Measurements from ENCODE around the gene E2F1. TPM values are rescaled to one million over a fixed set of nuclear protein-coding genes. Genes with fewer than 3 reads are reported as not detected.
"Not testable (repeated sequence)": the region's sequence is repeated elsewhere in the genome, so short reads cannot be mapped to it uniquely, and the experiment has no call there.

Gene E2F1
- total RNA-seq, 4 donors from 2014 or later = 2.1 to 4.8 (median 3.1) TPM

GRCh38 chr20:33702861-33703260 lies 16.7 kb upstream of the E2F1 start:
- TF ChIP-seq CTCF (IDR thresholded peaks at IDR 0.05) = no peak
- no peak for TF ChIP-seq POLR2A (IDR thresholded peaks at IDR 0.05)
- WGBS, 2 donors = 56 to 66% methylated on average over 3 to 5 of the region's 5 CpGs
- Histone ChIP-seq H3K27me3 (no peaks in the 10 kb centered on the region), H3K4me1 (peaks cover 0 to 6% (median 0%) of the 10 kb centered on the region in 3 donors), H3K27ac (no peak overlapping the region), H3K36me3 (peaks cover 0 to 22% (median 0%) of the 10 kb centered on the region in 3 donors), H3K4me3 (no peak overlapping the region), H3K9me3 (no peaks in the 10 kb centered on the region)
- DNase-seq = no peak
- intact Hi-C loops (cut with DNase I) = no loop called here

- DNase-seq = no peak
- no peak for TF ChIP-seq POLR2A (IDR thresholded peaks at IDR 0.05)
- no peak for TF ChIP-seq CTCF (IDR thresholded peaks at IDR 0.05)
- Histone ChIP-seq H3K27me3 (no peaks in the 10 kb centered on the region), H3K4me3 (no peak overlapping the region), H3K9me3 (no peaks in the 10 kb centered on the region), H3K27ac (no peak overlapping the region), H3K4me1 (peaks cover 0 to 15% (median 0%) of the 10 kb centered on the region in 3 donors), H3K36me3 (peaks cover 0 to 12% (median 0%) of the 10 kb centered on the region in 3 donors)
- intact Hi-C loops (cut with DNase I) = no loop called here
- 59 to 90% methylated on average over 3 to 5 of the region's 27 CpGs for WGBS, 2 donors
Measured at GRCh38 chr20:33701629-33702450, 15.7 kb upstream of the E2F1 start.

- intact Hi-C loops (cut with DNase I); DNase-seq; H3K36me3 ChIP-seq; H3K4me3 ChIP-seq; H3K9me3 ChIP-seq; H3K27ac ChIP-seq; H3K27me3 ChIP-seq: not testable (repeated sequence)
- WGBS, 2 donors = 95 to 96% methylated on average over 7 to 20 of the region's 45 CpGs
- H3K4me1 ChIP-seq = peaks cover 0 to 24% (median 0%) of the 10 kb centered on the region in 3 donors
Measured at GRCh38 chr20:33700696-33701441, 14.7 kb upstream of the E2F1 start.

GRCh38 chr20:33698966-33699365 lies 12.8 kb upstream of the E2F1 start:
- H3K9me3 ChIP-seq; H3K27me3 ChIP-seq; H3K4me3 ChIP-seq; H3K27ac ChIP-seq; DNase-seq; H3K36me3 ChIP-seq; intact Hi-C loops (cut with DNase I): not testable (repeated sequence)
- peaks cover 0 to 34% (median 0%) of the 10 kb centered on the region in 3 donors for H3K4me1 ChIP-seq
- WGBS, 2 donors = no CpG with 5 or more reads among the region's 27 CpGs

GRCh38 chr20:33697129-33697528 lies 10.9 kb upstream of the E2F1 start:
- no peaks in the 10 kb centered on the region for H3K27me3 ChIP-seq
- no peaks in the 10 kb centered on the region for H3K36me3 ChIP-seq
- no peak for TF ChIP-seq POLR2A (IDR thresholded peaks at IDR 0.05)
- TF ChIP-seq CTCF (IDR thresholded peaks at IDR 0.05) = no peak
- intact Hi-C loops (cut with DNase I) = no loop called here
- no peak overlapping the region for H3K4me3 ChIP-seq
- 41 to 63% methylated on average over 7 to 8 of the region's 8 CpGs for WGBS, 2 donors
- no peak for DNase-seq
- peak overlapping the region in 3 of 4 donors; percentile 23 to 70 (median 27) for H3K27ac ChIP-seq
- no peaks in the 10 kb centered on the region for H3K9me3 ChIP-seq
- H3K4me1 ChIP-seq = peaks cover 0 to 33% (median 0%) of the 10 kb centered on the region in 3 donors

GRCh38 chr20:33696448-33696847 lies 10.3 kb upstream of the E2F1 start:
- H3K9me3 ChIP-seq = no peaks in the 10 kb centered on the region
- 69 to 78% methylated on average over 4 of the region's 4 CpGs for WGBS, 2 donors
- DNase-seq = no peak
- peaks cover 0 to 33% (median 0%) of the 10 kb centered on the region in 3 donors for H3K4me1 ChIP-seq
- H3K4me3 ChIP-seq = no peak overlapping the region
- intact Hi-C loops (cut with DNase I) = no loop called here
- H3K36me3 ChIP-seq = no peaks in the 10 kb centered on the region
- TF ChIP-seq CTCF (IDR thresholded peaks at IDR 0.05) (no peak), POLR2A (IDR thresholded peaks at IDR 0.05) (no peak)
- no peaks in the 10 kb centered on the region for H3K27me3 ChIP-seq
- H3K27ac ChIP-seq = peak overlapping the region in 2 of 4 donors; percentile 23

Data from esophagus squamous epithelium (tissue), 5 donors.